ENCODE measurements around the gene OTUD3. TPM values are rescaled to one million over a fixed set of nuclear protein-coding genes. Genes with fewer than 3 reads are reported as not detected.

Gene OTUD3
- total and polyA plus RNA-seq, 11 donors, result 1.8 to 6.3 (median 4.0) TPM

DNA sequence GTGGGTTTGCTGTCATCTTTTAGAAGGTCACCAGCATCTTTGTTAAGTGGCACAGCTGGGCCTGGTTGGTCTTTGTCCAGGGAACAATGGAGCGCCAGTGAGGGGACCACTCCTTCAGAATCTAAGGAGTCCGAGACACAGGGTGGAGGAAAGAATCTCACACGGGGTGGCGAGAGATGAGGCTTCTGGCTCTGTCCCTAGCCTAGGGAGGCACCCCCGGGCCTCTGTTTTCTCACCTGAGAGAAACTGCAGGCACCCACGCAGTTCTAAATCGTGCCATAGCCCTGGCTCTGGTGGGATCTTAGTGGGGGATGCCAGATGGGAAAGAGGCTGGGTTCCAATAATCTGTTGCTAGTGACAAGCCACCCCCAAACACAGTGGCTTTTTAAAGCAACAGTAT is 52.1 kb downstream of the OTUD3 start:
- DNase-seq (no peak), ATAC-seq (no peak)
- Histone ChIP-seq H3K4me1 (no peaks in the 10 kb centered on the region), H3K27ac (no peak overlapping the region), H3K36me3 (no peaks in the 10 kb centered on the region), H3K4me3 (no peak overlapping the region), H3K27me3 (no peaks in the 10 kb centered on the region), H3K9me3 (peaks cover 0 to 26% (median 9%) of the 10 kb centered on the region in 12 donors)
- intact Hi-C loops (cut with DNase I), result no loop called here
- TF ChIP-seq, protein P1, sequence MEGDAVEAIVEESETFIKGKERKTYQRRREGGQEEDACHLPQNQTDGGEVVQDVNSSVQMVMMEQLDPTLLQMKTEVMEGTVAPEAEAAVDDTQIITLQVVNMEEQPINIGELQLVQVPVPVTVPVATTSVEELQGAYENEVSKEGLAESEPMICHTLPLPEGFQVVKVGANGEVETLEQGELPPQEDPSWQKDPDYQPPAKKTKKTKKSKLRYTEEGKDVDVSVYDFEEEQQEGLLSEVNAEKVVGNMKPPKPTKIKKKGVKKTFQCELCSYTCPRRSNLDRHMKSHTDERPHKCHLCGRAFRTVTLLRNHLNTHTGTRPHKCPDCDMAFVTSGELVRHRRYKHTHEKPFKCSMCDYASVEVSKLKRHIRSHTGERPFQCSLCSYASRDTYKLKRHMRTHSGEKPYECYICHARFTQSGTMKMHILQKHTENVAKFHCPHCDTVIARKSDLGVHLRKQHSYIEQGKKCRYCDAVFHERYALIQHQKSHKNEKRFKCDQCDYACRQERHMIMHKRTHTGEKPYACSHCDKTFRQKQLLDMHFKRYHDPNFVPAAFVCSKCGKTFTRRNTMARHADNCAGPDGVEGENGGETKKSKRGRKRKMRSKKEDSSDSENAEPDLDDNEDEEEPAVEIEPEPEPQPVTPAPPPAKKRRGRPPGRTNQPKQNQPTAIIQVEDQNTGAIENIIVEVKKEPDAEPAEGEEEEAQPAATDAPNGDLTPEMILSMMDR (IDR thresholded peaks at IDR 0.05), result no peak
- TF ChIP-seq POLR2A (IDR thresholded peaks at IDR 0.05), result no peak
- 65 to 86% (median 83%) methylated on average over 7 of the region's 7 CpGs for WGBS, 4 donors

DNA sequence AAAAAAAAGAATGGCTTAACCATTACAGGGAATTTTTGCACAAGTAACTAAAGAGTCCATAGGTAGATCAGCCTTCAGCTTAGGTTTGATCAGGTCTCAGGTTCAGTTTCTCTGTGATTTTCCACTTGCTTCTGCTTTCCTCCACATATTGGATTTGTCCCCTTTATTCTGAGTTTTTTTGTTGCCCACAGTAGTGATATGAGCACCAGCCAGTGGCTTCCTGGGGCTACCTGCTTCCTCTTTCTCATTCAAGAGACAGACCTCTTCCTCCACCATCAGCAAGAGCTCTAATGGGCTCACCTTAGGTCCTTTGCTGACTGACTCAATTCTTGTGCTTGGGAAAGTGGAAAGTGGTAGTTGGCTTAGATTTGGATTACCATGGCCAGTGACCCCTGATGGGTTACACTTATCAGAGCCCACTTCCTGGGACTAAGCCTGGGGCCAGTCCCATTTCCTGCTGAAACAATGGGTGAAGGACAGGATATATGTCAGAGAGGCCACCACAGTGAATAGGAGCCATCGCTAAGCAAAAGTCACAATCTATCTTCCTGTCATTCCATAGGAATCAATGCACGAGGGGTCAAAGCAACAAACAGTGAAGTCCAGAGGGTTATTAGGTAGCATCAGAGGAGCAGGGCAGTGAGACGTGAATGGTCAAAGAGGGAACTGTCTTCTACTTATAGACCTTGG is 54.0 kb downstream of the OTUD3 start:
- no peak overlapping the region for H3K4me3 ChIP-seq
- TF ChIP-seq, protein P1 (IDR thresholded peaks at IDR 0.05), result no peak
- no peak for TF ChIP-seq POLR2A (IDR thresholded peaks at IDR 0.05)
- no peaks in the 10 kb centered on the region for H3K27me3 ChIP-seq
- H3K36me3 ChIP-seq, result no peaks in the 10 kb centered on the region
- DNase-seq, result no peak
- no peak for ATAC-seq
- peaks cover 0 to 21% (median 5%) of the 10 kb centered on the region in 12 donors for H3K9me3 ChIP-seq
- 58 to 67% (median 62%) methylated on average over 3 of the region's 3 CpGs for WGBS, 4 donors
- no peak overlapping the region for H3K27ac ChIP-seq
- H3K4me1 ChIP-seq, result no peaks in the 10 kb centered on the region
- intact Hi-C loops (cut with DNase I), result no loop called here

DNA sequence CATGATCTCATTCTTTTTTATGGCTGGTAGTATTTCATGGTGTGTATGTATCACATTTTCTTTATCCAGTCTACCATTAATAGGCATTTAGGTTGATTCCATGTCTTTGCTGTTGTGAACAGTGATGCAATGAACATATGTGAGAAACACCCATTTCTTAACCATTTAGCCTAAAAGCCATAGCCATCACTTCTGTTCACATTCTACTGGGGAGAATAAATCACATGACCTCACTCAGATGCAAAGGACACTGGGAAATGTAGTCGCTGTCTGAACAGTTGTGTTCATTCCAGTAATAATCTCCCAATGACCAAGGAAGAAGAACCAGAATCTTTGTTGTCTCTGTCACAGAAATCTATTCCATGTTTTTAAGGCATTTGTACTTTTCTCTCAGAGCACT is 56.3 kb downstream of the OTUD3 start:
- WGBS, 4 donors, result 89 to 95% (median 93%) methylated on average over 1 of the region's 1 CpG
- H3K36me3 ChIP-seq, result no peaks in the 10 kb centered on the region
- intact Hi-C loops (cut with DNase I), result no loop called here

DNA sequence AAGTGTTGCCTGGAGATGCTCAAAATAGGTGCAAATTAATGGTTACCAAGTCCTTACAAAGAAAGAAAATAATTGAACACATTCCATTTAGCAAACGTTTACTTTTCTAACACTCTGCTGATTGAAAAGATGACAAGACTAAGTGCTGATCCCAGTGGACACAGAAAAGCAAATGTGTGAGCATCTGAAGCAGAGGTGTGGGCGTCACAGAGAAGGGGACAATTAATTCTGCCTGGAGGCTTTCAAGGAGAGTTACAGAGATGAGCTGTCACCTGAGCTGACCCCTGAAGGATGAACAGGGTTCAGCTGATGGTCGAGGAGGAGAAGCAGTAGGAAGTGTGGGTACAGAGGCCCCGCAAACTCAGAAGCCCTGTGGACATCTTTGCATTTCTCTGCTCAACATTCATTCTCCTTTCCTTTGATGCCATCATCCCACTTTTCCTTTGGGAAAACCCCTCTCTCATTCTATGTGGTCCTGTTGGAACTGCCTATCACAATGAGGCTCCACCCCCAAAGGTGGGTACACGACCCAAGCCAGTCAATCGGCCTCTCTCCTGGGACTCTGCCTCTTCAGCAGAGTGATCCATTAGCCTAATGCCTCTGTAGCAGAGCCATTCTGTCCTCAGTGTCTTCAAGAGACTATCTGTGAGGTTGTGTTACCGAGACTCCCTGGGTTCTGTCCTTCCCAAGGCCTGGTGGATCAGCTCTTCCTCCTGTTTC is 58.5 kb downstream of the OTUD3 start:
- TF ChIP-seq POLR2A (IDR thresholded peaks at IDR 0.05), result no peak
- TF ChIP-seq, protein P1 (IDR thresholded peaks at IDR 0.05), result no peak
- 69 to 80% (median 73%) methylated on average over 7 of the region's 7 CpGs for WGBS, 4 donors
- DNase-seq (no peak), ATAC-seq (no peak)
- intact Hi-C loops (cut with DNase I), result no loop called here
- Histone ChIP-seq H3K9me3 (no peaks in the 10 kb centered on the region), H3K4me1 (no peaks in the 10 kb centered on the region), H3K27me3 (no peaks in the 10 kb centered on the region), H3K4me3 (no peak overlapping the region), H3K27ac (no peak overlapping the region), H3K36me3 (no peaks in the 10 kb centered on the region)

More for the DNA sequence above, 56.3 kb downstream of the OTUD3 start:
- no peaks in the 10 kb centered on the region for H3K4me1 ChIP-seq
- H3K27ac ChIP-seq, result no peak overlapping the region
- no peak for ATAC-seq
- DNase-seq, result no peak
- H3K27me3 ChIP-seq, result no peaks in the 10 kb centered on the region
- H3K4me3 ChIP-seq, result no peak overlapping the region
- TF ChIP-seq POLR2A (IDR thresholded peaks at IDR 0.05), result no peak
- no peaks in the 10 kb centered on the region for H3K9me3 ChIP-seq
